OCI-LY7 (cell line): ENCODE results near the gene CALN1. TPM values are rescaled to one million over a fixed set of nuclear protein-coding genes. Genes with fewer than 3 reads are reported as not detected.

Source experiments
- BruUV-seq: library from RNA; stranded (reverse); fragments of 400-500 nt; replicated peaks from 2 replicates; lab custom pipeline; 2021; lab: Mats Ljungman, UMichigan
- CTCF ChIA-PET: fragments of 300-600 bp; sonication (Branson Sonifier 250); formaldehyde crosslinking; loops from one replicate; lab custom pipeline; 2022; ENCODE audit warnings: antibody characterized with exemption; ENCODE audit not compliant: unreplicated experiment; lab: Charles Lee
- POLR2A ChIA-PET: fragments of 300-600 bp; sonication (Branson Sonifier 250); formaldehyde crosslinking; loops from one replicate; lab custom pipeline; 2022; ENCODE audit warnings: antibody characterized with exemption; lab: Charles Lee
- DNase-seq: peaks from one replicate; pipeline ENCODE4 v3.0.0-alpha.2; 2015; ENCODE audit warnings: low spot score
- H2AFZ ChIP-seq: fragments of 200-600 bp; sonication (generic), shearing (Covaris generic); 2 replicates; pipeline ENCODE4 v1.6.1; 2014; ENCODE audit warnings: mild to moderate bottlenecking, antibody characterized with exemption, low read length, moderate library complexity
- H3K27ac ChIP-seq: fragments of 200-600 bp; sonication (generic); 2 replicates; pipeline ENCODE4 v1.5.1; 2014; ENCODE audit warnings: mixed run types, low read depth, mild to moderate bottlenecking, moderate library complexity, low read length, inconsistent platforms; ENCODE audit not compliant: poor library complexity, severe bottlenecking
- H3K36me3 ChIP-seq: fragments of 200-600 bp; sonication (generic); 2 replicates; pipeline ENCODE4 v1.6.1; 2014; ENCODE audit warnings: mild to moderate bottlenecking, antibody characterized with exemption, low read length, moderate library complexity, mixed read lengths; ENCODE audit not compliant: insufficient read depth
- H3K4me1 ChIP-seq: fragments of 200-600 bp; sonication (generic); 2 replicates; pipeline ENCODE4 v1.5.1; 2014; ENCODE audit warnings: mild to moderate bottlenecking, low read length; ENCODE audit not compliant: insufficient read depth, poor library complexity, severe bottlenecking
- H3K4me2 ChIP-seq: fragments of 200-600 bp; sonication (generic); 2 replicates; pipeline ENCODE4 v1.6.1; 2014; ENCODE audit warnings: mild to moderate bottlenecking, low read length
- H3K4me3 ChIP-seq: fragments of 200-600 bp; sonication (generic); 2 replicates; pipeline ENCODE4 v1.5.1; 2014; ENCODE audit warnings: mild to moderate bottlenecking, low read depth, low read length; ENCODE audit not compliant: poor library complexity, severe bottlenecking
- H3K79me2 ChIP-seq: fragments of 200-600 bp; sonication (generic); 2 replicates; pipeline ENCODE4 v1.6.1; 2016; ENCODE audit warnings: low read depth, mild to moderate bottlenecking, low read length, moderate library complexity, mixed read lengths; ENCODE audit not compliant: insufficient read depth
- H3K9me2 ChIP-seq: fragments of 200-600 bp; sonication (generic); 2 replicates; pipeline ENCODE4 v1.6.1; 2016; ENCODE audit warnings: mild to moderate bottlenecking, low read length, mixed read lengths; ENCODE audit not compliant: insufficient read depth
- H3K9me3 ChIP-seq: fragments of 200-600 bp; sonication (generic); 2 replicates; pipeline ENCODE4 v1.6.1; 2014; ENCODE audit warnings: mild to moderate bottlenecking, mixed run types, low read length, mixed read lengths
- H4K20me1 ChIP-seq: fragments of 200-600 bp; sonication (generic); 2 replicates; pipeline ENCODE4 v1.6.1; 2014; ENCODE audit warnings: mild to moderate bottlenecking, antibody characterized with exemption, low read length, moderate library complexity, mixed read lengths; ENCODE audit not compliant: insufficient read depth
- CTCF ChIP-seq: fragments of 200-600 bp; sonication (generic); conservative IDR thresholded peaks from 2 replicates; pipeline ENCODE4 v1.5.1; 2014; ENCODE audit warnings: mild to moderate bottlenecking, antibody characterized with exemption, low read length, moderate library complexity, mixed read lengths
- EZH2phosphoT487 ChIP-seq: fragments of 200-600 bp; sonication (generic); IDR thresholded peaks from 2 replicates; pipeline ENCODE4 v1.6.1; 2018; ENCODE audit warnings: low read depth, borderline replicate concordance, mild to moderate bottlenecking, mixed run types, antibody characterized with exemption, low read length, moderate library complexity, mixed read lengths
- intact Hi-C: fragments of 100-400 bp; cut with micrococcal nuclease; formaldehyde crosslinking; loops from one replicate; pipeline ENCODE4 v1.10.0; 2022; ENCODE audit not compliant: unreplicated experiment
- total RNA-seq, 2 experiments: library from RNA; depleted of rRNA in 1 of 2; stranded (reverse); fragments of >200 nt in 1 of 2; shearing (Covaris generic) in 1 of 2; gene quantifications; 2 replicates each; pipeline ENCODE4 v1.2.3, GENCODE V29; 2014 to 2022

Gene CALN1
- total RNA-seq, 2 experiments from 2014 or later: not detected

DNA sequence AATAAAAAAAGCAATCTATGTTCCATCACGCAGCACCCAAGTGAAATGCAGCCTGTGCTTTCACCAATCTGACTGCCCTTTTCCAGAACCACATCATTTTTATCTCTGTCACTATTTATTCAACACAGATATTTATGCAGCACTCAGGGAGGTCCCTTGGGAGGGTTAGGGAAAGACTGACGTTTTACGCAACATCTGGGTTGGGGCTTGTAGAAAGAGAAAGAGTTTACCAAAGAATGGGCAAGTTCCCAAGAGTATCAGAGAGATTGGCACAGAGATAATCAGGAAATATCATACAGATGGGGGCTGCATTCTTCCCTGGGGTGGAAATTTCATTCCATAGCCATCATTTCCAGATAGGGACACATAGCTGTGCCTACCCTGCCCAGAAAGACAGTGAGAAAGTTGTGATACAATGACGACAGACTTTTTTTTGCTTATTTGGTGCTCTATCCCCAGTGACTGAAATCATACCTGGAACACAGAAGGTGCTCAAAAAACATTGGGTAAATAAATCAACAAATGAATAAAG is 474.2 kb downstream of the CALN1 start:
- TF ChIP-seq CTCF: no peak
- TF ChIP-seq EZH2phosphoT487: no peak
- H3K4me1 ChIP-seq: no peaks in the 10 kb centered on the region
- BruUV-seq: no TSS peak

GRCh38 chr7:71935674-71936073 is 476.5 kb downstream of the CALN1 start:
- Histone ChIP-seq H3K4me3 (no peak overlapping the region), H3K36me3 (no peaks in the 10 kb centered on the region), H3K4me2 (no peak overlapping the region), H3K79me2 (no peaks in the 10 kb centered on the region), H2AFZ (no peak overlapping the region), H4K20me1 (no peaks in the 10 kb centered on the region), H3K4me1 (no peaks in the 10 kb centered on the region), H3K9me3 (no peaks in the 10 kb centered on the region), H3K9me2 (no peaks in the 10 kb centered on the region), H3K27ac (no peak overlapping the region)
- ChIA-PET POLR2A (no interaction called here), CTCF (interaction anchor here (0.6 kb wide), 1 partner anchor 969 kb away, joined by 3 read pairs; no protein-coding TSS in a partner anchor)
- intact Hi-C loops: no loop called here
- no TSS peak for BruUV-seq
- no peak for TF ChIP-seq EZH2phosphoT487
- no peak for TF ChIP-seq CTCF
- DNase-seq: no peak

More for the DNA sequence above, 474.2 kb downstream of the CALN1 start:
- Histone ChIP-seq H3K79me2 (no peaks in the 10 kb centered on the region), H3K27ac (no peak overlapping the region), H2AFZ (no peak overlapping the region), H3K4me3 (no peak overlapping the region), H4K20me1 (no peaks in the 10 kb centered on the region), H3K9me2 (no peaks in the 10 kb centered on the region), H3K36me3 (no peaks in the 10 kb centered on the region), H3K4me2 (no peak overlapping the region), H3K9me3 (no peaks in the 10 kb centered on the region)
- intact Hi-C loops: no loop called here
- CTCF ChIA-PET: no interaction called here
- DNase-seq: no peak
- POLR2A ChIA-PET: no interaction called here

GRCh38 chr7:71933426-71933825 is 478.7 kb downstream of the CALN1 start:
- H2AFZ ChIP-seq: no peak overlapping the region
- no peak overlapping the region for H3K4me3 ChIP-seq
- no peaks in the 10 kb centered on the region for H3K9me3 ChIP-seq
- H4K20me1 ChIP-seq: no peaks in the 10 kb centered on the region
- no peaks in the 10 kb centered on the region for H3K4me1 ChIP-seq
- no peaks in the 10 kb centered on the region for H3K79me2 ChIP-seq
- TF ChIP-seq CTCF (no peak), EZH2phosphoT487 (no peak)
- intact Hi-C loops: no loop called here
- no peak overlapping the region for H3K4me2 ChIP-seq
- no peak for DNase-seq
- BruUV-seq: no TSS peak
- POLR2A ChIA-PET: interaction anchor here (0.6 kb wide), 1 partner anchor 522 kb away, joined by 3 read pairs; no protein-coding TSS in a partner anchor
- CTCF ChIA-PET: no interaction called here
- no peaks in the 10 kb centered on the region for H3K9me2 ChIP-seq
- no peak overlapping the region for H3K27ac ChIP-seq
- no peaks in the 10 kb centered on the region for H3K36me3 ChIP-seq
